HepG2 (cell line): ENCODE measurements around the gene CABLES1. TPM values are rescaled to one million over a fixed set of nuclear protein-coding genes. Genes with fewer than 3 reads are reported as not detected.

Experiments used
- AHDC1 ChIP-seq: sonication (generic); formaldehyde crosslinking; IDR thresholded peaks from 2 replicates; pipeline ENCODE4 v1.5.1; 2020; ENCODE audit warnings: mild to moderate bottlenecking, missing genetic modification reagents, borderline replicate concordance
- ATF4 ChIP-seq, 2 experiments: fragments of 450-650 bp in 1 of 2; sonication (generic) in 1 of 2; formaldehyde crosslinking; IDR thresholded peaks; 2 replicates each; pipeline versions ENCODE4 v1.5.0 to v1.8.0; 2020 to 2022; ENCODE audit warnings: mild to moderate bottlenecking in 1 of 2, missing genetic modification reagents in 1 of 2
- HNF4G ChIP-seq, 2 experiments: sonication (generic) in 1 of 2; formaldehyde crosslinking in 1 of 2; IDR thresholded peaks; 2 replicates each; pipeline versions ENCODE4 v1.4.0 to v1.6.1; 2011 to 2020; ENCODE audit warnings: borderline replicate concordance in 2 of 2, low read depth in 2 of 2, mild to moderate bottlenecking in 2 of 2, low read length in 1 of 2, missing genetic modification reagents in 1 of 2, moderate library complexity in 1 of 2
- MYPOP ChIP-seq: sonication (generic); formaldehyde crosslinking; IDR thresholded peaks from 2 replicates; pipeline ENCODE4 v1.8.1; 2023; ENCODE audit warnings: mild to moderate bottlenecking, moderate library complexity, missing genetic modification reagents
- NRL ChIP-seq: sonication (generic); formaldehyde crosslinking; IDR thresholded peaks from 2 replicates; pipeline ENCODE4 v1.5.0; 2020; ENCODE audit warnings: missing genetic modification reagents, mild to moderate bottlenecking, moderate library complexity, borderline replicate concordance
- TCF7 ChIP-seq: sonication (generic); IDR thresholded peaks from 2 replicates; pipeline ENCODE4 v1.6.1; 2016; ENCODE audit warnings: antibody characterized with exemption, low read depth
- TFAP4 ChIP-seq: sonication (generic); IDR thresholded peaks from 2 replicates; pipeline ENCODE4 v1.6.1; 2016; ENCODE audit warnings: low read depth, borderline replicate concordance
- THAP11 ChIP-seq: IDR thresholded peaks from 2 replicates; pipeline ENCODE4 v1.6.1; 2016; ENCODE audit warnings: missing biosample characterization, missing genetic modification reagents
- ZBTB25 ChIP-seq: IDR thresholded peaks from 2 replicates; pipeline ENCODE4 v1.6.1; 2018; ENCODE audit warnings: missing genetic modification reagents
- ZBTB7B ChIP-seq: sonication (generic); formaldehyde crosslinking; IDR thresholded peaks from 2 replicates; pipeline ENCODE4 v1.4.0; 2020; ENCODE audit warnings: missing genetic modification reagents
- ZFP91 ChIP-seq: sonication (generic); formaldehyde crosslinking; IDR thresholded peaks from 2 replicates; pipeline ENCODE4 v1.9.0; 2022; ENCODE audit warnings: missing genetic modification reagents, mild to moderate bottlenecking, borderline replicate concordance
- ZNF891 ChIP-seq: sonication (generic); formaldehyde crosslinking; IDR thresholded peaks from 2 replicates; pipeline ENCODE4 v1.5.0; 2020; ENCODE audit warnings: mild to moderate bottlenecking, missing genetic modification reagents
- ZSCAN25 ChIP-seq: sonication (generic); formaldehyde crosslinking; IDR thresholded peaks from 2 replicates; pipeline ENCODE4 v1.8.0; 2022; ENCODE audit warnings: mild to moderate bottlenecking, missing genetic modification reagents
- polyA plus RNA-seq, 8 experiments: library from polyadenylated mRNA; depleted of rRNA in 3 of 8; stranded (reverse) in 7 of 8; unstranded in 1 of 8; fragments of >200 nt; fragmentation: Illumina TruSeq in 4 of 8; extraction: Trizol in 4 of 8; gene quantifications; 2 replicates each; pipeline versions ENCODE4 v1.2.1 to v1.2.3, GENCODE V29; 2011 to 2016; ENCODE audit warnings: low read depth in 4 of 8, missing spikeins in 1 of 8, mixed read lengths in 1 of 8; ENCODE audit not compliant: insufficient read depth in 1 of 8
- total RNA-seq, 5 experiments: library from RNA; depleted of rRNA; stranded (reverse); fragments of >200 nt; fragmentation: Illumina TruSeq; extraction: Trizol; gene quantifications; 2 replicates each; pipeline ENCODE4 v1.2.3, GENCODE V29; 2016; ENCODE audit warnings: low read depth in 1 of 5

The CABLES1 gene
- total and polyA plus RNA-seq, 2 of the 13 experiments (the other 11 are each of a cell fraction or from before 2014, with no cell fraction given), result 14.7 to 25.8 TPM

GRCh38 chr18:23141104-23141999 is 6.1 kb downstream of the CABLES1 start (continued):
- peak in 1 of 2 experiments; percentile 29; a peak in 2 of 4 replicates for TF ChIP-seq ATF4 (CRISPR knock-in tag; IDR thresholded peaks at IDR 0.05)
- peak; percentile 99 for TF ChIP-seq TFAP4
- peak; percentile 74 for TF ChIP-seq THAP11 (CRISPR knock-in tag)
- peak; percentile 53 for TF ChIP-seq MYPOP (CRISPR knock-in tag)
- TF ChIP-seq ZSCAN25, result peak; percentile 77; the same call in 1 of the 2 replicates
- peak; percentile 79; the same call in 1 of the 2 replicates for TF ChIP-seq HNF4G (IDR thresholded peaks at IDR 0.05; ENCODE audit: borderline replicate concordance, low read depth, low read length)
- peak; percentile 56; the same call in 1 of the 2 replicates for TF ChIP-seq HNF4G (CRISPR knock-in tag; IDR thresholded peaks at IDR 0.05; ENCODE audit: borderline replicate concordance, low read depth)
- peak; percentile 69 for TF ChIP-seq TCF7
- TF ChIP-seq ZBTB7B, result peak; percentile 82; the same call in 1 of the 2 replicates
- TF ChIP-seq ZFP91, result peak; percentile 73; the same call in 1 of the 2 replicates
- TF ChIP-seq ZBTB25 (CRISPR knock-in tag), result 0 out of 2 replicates have a peak, but pooled peaks have one; percentile 63
- peak; percentile 90; the same call in 1 of the 2 replicates for TF ChIP-seq NRL (CRISPR knock-in tag)
- peak; percentile 74; the same call in 1 of the 2 replicates for TF ChIP-seq ZNF891 (CRISPR knock-in tag)
- TF ChIP-seq AHDC1 (CRISPR knock-in tag), result peak; percentile 89
